ENCODE measurements around the gene GRM5.

GRCh38 chr11:88819616-88820015, 246.2 kb downstream of the GRM5 start:
- no peak for TF ChIP-seq FOXA1 (IDR thresholded peaks at IDR 0.05)
- TF ChIP-seq, protein P1, sequence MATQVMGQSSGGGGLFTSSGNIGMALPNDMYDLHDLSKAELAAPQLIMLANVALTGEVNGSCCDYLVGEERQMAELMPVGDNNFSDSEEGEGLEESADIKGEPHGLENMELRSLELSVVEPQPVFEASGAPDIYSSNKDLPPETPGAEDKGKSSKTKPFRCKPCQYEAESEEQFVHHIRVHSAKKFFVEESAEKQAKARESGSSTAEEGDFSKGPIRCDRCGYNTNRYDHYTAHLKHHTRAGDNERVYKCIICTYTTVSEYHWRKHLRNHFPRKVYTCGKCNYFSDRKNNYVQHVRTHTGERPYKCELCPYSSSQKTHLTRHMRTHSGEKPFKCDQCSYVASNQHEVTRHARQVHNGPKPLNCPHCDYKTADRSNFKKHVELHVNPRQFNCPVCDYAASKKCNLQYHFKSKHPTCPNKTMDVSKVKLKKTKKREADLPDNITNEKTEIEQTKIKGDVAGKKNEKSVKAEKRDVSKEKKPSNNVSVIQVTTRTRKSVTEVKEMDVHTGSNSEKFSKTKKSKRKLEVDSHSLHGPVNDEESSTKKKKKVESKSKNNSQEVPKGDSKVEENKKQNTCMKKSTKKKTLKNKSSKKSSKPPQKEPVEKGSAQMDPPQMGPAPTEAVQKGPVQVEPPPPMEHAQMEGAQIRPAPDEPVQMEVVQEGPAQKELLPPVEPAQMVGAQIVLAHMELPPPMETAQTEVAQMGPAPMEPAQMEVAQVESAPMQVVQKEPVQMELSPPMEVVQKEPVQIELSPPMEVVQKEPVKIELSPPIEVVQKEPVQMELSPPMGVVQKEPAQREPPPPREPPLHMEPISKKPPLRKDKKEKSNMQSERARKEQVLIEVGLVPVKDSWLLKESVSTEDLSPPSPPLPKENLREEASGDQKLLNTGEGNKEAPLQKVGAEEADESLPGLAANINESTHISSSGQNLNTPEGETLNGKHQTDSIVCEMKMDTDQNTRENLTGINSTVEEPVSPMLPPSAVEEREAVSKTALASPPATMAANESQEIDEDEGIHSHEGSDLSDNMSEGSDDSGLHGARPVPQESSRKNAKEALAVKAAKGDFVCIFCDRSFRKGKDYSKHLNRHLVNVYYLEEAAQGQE (IDR thresholded peaks at IDR 0.05) = no peak
- TF ChIP-seq, protein P2, sequence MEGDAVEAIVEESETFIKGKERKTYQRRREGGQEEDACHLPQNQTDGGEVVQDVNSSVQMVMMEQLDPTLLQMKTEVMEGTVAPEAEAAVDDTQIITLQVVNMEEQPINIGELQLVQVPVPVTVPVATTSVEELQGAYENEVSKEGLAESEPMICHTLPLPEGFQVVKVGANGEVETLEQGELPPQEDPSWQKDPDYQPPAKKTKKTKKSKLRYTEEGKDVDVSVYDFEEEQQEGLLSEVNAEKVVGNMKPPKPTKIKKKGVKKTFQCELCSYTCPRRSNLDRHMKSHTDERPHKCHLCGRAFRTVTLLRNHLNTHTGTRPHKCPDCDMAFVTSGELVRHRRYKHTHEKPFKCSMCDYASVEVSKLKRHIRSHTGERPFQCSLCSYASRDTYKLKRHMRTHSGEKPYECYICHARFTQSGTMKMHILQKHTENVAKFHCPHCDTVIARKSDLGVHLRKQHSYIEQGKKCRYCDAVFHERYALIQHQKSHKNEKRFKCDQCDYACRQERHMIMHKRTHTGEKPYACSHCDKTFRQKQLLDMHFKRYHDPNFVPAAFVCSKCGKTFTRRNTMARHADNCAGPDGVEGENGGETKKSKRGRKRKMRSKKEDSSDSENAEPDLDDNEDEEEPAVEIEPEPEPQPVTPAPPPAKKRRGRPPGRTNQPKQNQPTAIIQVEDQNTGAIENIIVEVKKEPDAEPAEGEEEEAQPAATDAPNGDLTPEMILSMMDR (IDR thresholded peaks at IDR 0.05; ENCODE audit: low read depth, low read length, missing input control) = no peak
- no peak for TF ChIP-seq GABPA (IDR thresholded peaks at IDR 0.05 in 1 of 2, conservative IDR thresholded peaks at IDR 0.05 in 1 of 2)
- TF ChIP-seq ZBTB33 (IDR thresholded peaks at IDR 0.05) = no peak
- no peak for TF ChIP-seq MAX (IDR thresholded peaks at IDR 0.05)
- no peak for TF ChIP-seq HNF4G (IDR thresholded peaks at IDR 0.05)
- no peak for TF ChIP-seq JUND (IDR thresholded peaks at IDR 0.05)
- TF ChIP-seq SP1 (IDR thresholded peaks at IDR 0.05) = no peak
- no peak for TF ChIP-seq ATF3 (IDR thresholded peaks at IDR 0.05)
- TF ChIP-seq TAF1 (conservative IDR thresholded peaks at IDR 0.05) = no peak
- peak in 1 of 2 donors; percentile 37 for TF ChIP-seq HNF4A (conservative IDR thresholded peaks at IDR 0.05)
